ENCODE measurements around the gene SCAF1. TPM values are rescaled to one million over a fixed set of nuclear protein-coding genes. Genes with fewer than 3 reads are reported as not detected.
A peak's percentile ranks its signal among the peaks of the same experiment; 100 is the strongest.

The SCAF1 gene
- total RNA-seq, 1 donor from 2014 or later, result 8.7 TPM

GRCh38 chr19:49680421-49681351, 38.7 kb downstream of the SCAF1 start:
- H3K4me2 ChIP-seq, result peak overlapping the region; percentile 94
- no peaks in the 10 kb centered on the region for H3K27me3 ChIP-seq
- H3K9ac ChIP-seq, result no peak overlapping the region
- H3K4me3 ChIP-seq, result peak overlapping the region; percentile 38
- Mint-ChIP-seq H3K4me3 (peak overlapping the region; percentile 81), H3K36me3 (peaks cover 15% of the 10 kb centered on the region), H3K27me3 (ENCODE audit: insufficient read depth, low read depth) (peaks cover 8% of the 10 kb centered on the region), H3K4me1 (peaks cover 28% of the 10 kb centered on the region), H3K27ac (peak overlapping the region; percentile 90), H3K9me3 (no peaks in the 10 kb centered on the region)
- H3F3A ChIP-seq (ENCODE audit: low read depth), result peaks cover 78% of the 10 kb centered on the region
- peaks cover 73% of the 10 kb centered on the region for H3K79me2 ChIP-seq (ENCODE audit: low read depth)
- peak; percentile 99 for TF ChIP-seq CTCF (IDR thresholded peaks at IDR 0.05)
- TF ChIP-seq EZH2 (IDR thresholded peaks at IDR 0.05), result no peak
- no peak for TF ChIP-seq EZH2phosphoT487 (IDR thresholded peaks at IDR 0.05)
- peak overlapping the region; percentile 41 for H3K27ac ChIP-seq
- no peaks in the 10 kb centered on the region for H3K9me3 ChIP-seq (ENCODE audit: low read depth)
- peaks cover 23% of the 10 kb centered on the region for H3K4me1 ChIP-seq
- no peak overlapping the region for H2AFZ ChIP-seq (replicated peaks)
- DNase-seq (ENCODE audit: low spot score), result peak; percentile 99
- peaks cover 73% of the 10 kb centered on the region for H4K20me1 ChIP-seq (ENCODE audit: low read depth)
- H3K36me3 ChIP-seq, result peaks cover 5% of the 10 kb centered on the region

- Histone ChIP-seq H3K4me1 (peaks cover 23% of the 10 kb centered on the region), H3K27me3 (no peaks in the 10 kb centered on the region), H3K79me2 (ENCODE audit: low read depth) (peaks cover 73% of the 10 kb centered on the region), H3K27ac (no peak overlapping the region), H3K4me3 (no peak overlapping the region), H3K36me3 (peaks cover 5% of the 10 kb centered on the region), H3K9me3 (ENCODE audit: low read depth) (no peaks in the 10 kb centered on the region), H3K9ac (no peak overlapping the region), H3K4me2 (no peak overlapping the region), H3F3A (ENCODE audit: low read depth) (peaks cover 76% of the 10 kb centered on the region), H2AFZ (replicated peaks) (no peak overlapping the region), H4K20me1 (ENCODE audit: low read depth) (peaks cover 84% of the 10 kb centered on the region)
- TF ChIP-seq EZH2phosphoT487 (IDR thresholded peaks at IDR 0.05) (no peak), EZH2 (IDR thresholded peaks at IDR 0.05) (no peak), CTCF (IDR thresholded peaks at IDR 0.05) (no peak)
- peaks cover 24% of the 10 kb centered on the region for H3K4me1 Mint-ChIP-seq
- peaks cover 16% of the 10 kb centered on the region for H3K36me3 Mint-ChIP-seq
- H3K9me3 Mint-ChIP-seq, result no peaks in the 10 kb centered on the region
- H3K27me3 Mint-ChIP-seq (ENCODE audit: insufficient read depth, low read depth), result peaks cover 8% of the 10 kb centered on the region
- no peak overlapping the region for H3K4me3 Mint-ChIP-seq
- no peak overlapping the region for H3K27ac Mint-ChIP-seq
- DNase-seq (ENCODE audit: low spot score), result no peak
Measured at GRCh38 chr19:49681830-49682229, 39.8 kb downstream of the SCAF1 start.

GRCh38 chr19:49682274-49682673, 40.3 kb downstream of the SCAF1 start:
- Histone ChIP-seq H3K9ac (no peak overlapping the region), H3K27me3 (no peaks in the 10 kb centered on the region), H3K4me2 (no peak overlapping the region), H3K36me3 (peaks cover 5% of the 10 kb centered on the region), H3F3A (ENCODE audit: low read depth) (peaks cover 79% of the 10 kb centered on the region), H3K9me3 (ENCODE audit: low read depth) (no peaks in the 10 kb centered on the region), H2AFZ (replicated peaks) (no peak overlapping the region), H3K4me1 (peaks cover 23% of the 10 kb centered on the region), H3K27ac (no peak overlapping the region), H3K79me2 (ENCODE audit: low read depth) (peaks cover 71% of the 10 kb centered on the region), H4K20me1 (ENCODE audit: low read depth) (peaks cover 88% of the 10 kb centered on the region), H3K4me3 (no peak overlapping the region)
- TF ChIP-seq EZH2 (IDR thresholded peaks at IDR 0.05) (no peak), CTCF (IDR thresholded peaks at IDR 0.05) (no peak), EZH2phosphoT487 (IDR thresholded peaks at IDR 0.05) (no peak)
- no peaks in the 10 kb centered on the region for H3K9me3 Mint-ChIP-seq
- no peak for DNase-seq (ENCODE audit: low spot score)
- no peak overlapping the region for H3K4me3 Mint-ChIP-seq
- H3K27ac Mint-ChIP-seq, result no peak overlapping the region
- H3K4me1 Mint-ChIP-seq, result peaks cover 27% of the 10 kb centered on the region
- peaks cover 16% of the 10 kb centered on the region for H3K36me3 Mint-ChIP-seq
- peaks cover 5% of the 10 kb centered on the region for H3K27me3 Mint-ChIP-seq (ENCODE audit: insufficient read depth, low read depth)

Data from neural progenitor cell (in vitro differentiated cells).